HG03439 (cell line): Measurements from ENCODE around the gene ITGA2.

Source experiments
- ATAC-seq: cut with Tn5 transposase; IDR thresholded peaks from one replicate; pipeline ENCODE4 v1.9.1; 2021; ENCODE audit warnings: mild to moderate bottlenecking, moderate library complexity; ENCODE audit not compliant: unreplicated experiment

ITGA2 gene

GRCh38 chr5:53052499-53052898 is 63.3 kb downstream of the ITGA2 start:
- ATAC-seq = no peak

- no peak for ATAC-seq
These were observed 64.2 kb downstream of the ITGA2 start for GRCh38 chr5:53053364-53053763.

- no peak for ATAC-seq
These were observed 66.2 kb downstream of the ITGA2 start for GRCh38 chr5:53055365-53055764.

- no peak for ATAC-seq
These were observed 70.1 kb downstream of the ITGA2 start for GRCh38 chr5:53059281-53059680.

GRCh38 chr5:53063176-53063575 is 74.0 kb downstream of the ITGA2 start:
- no peak for ATAC-seq

GRCh38 chr5:53063791-53064190 is 74.6 kb downstream of the ITGA2 start:
- ATAC-seq = no peak

GRCh38 chr5:53066088-53066487 is 76.9 kb downstream of the ITGA2 start:
- ATAC-seq = no peak

GRCh38 chr5:53067641-53068040 is 78.5 kb downstream of the ITGA2 start:
- no peak for ATAC-seq

- ATAC-seq = no peak
These were observed 79.2 kb downstream of the ITGA2 start for GRCh38 chr5:53068291-53068836.

- ATAC-seq = no peak
These were observed 80.5 kb downstream of the ITGA2 start for GRCh38 chr5:53069626-53070025.

GRCh38 chr5:53071298-53071697 is 82.1 kb downstream of the ITGA2 start:
- ATAC-seq = no peak

GRCh38 chr5:53071738-53072137 is 82.6 kb downstream of the ITGA2 start:
- no peak for ATAC-seq

- no peak for ATAC-seq
These were observed 84.2 kb downstream of the ITGA2 start for GRCh38 chr5:53073348-53073747.

- ATAC-seq = no peak
These were observed 86.9 kb downstream of the ITGA2 start for GRCh38 chr5:53076014-53076583.

- no peak for ATAC-seq
These were observed 91.1 kb downstream of the ITGA2 start for GRCh38 chr5:53080271-53080670.

- ATAC-seq = no peak
These were observed 94.8 kb downstream of the ITGA2 start for GRCh38 chr5:53083927-53084326.

GRCh38 chr5:53084546-53085255 is 95.5 kb downstream of the ITGA2 start:
- no peak for ATAC-seq

GRCh38 chr5:53087171-53087570 is 98.0 kb downstream of the ITGA2 start:
- no peak for ATAC-seq

GRCh38 chr5:53087621-53088121 is 98.5 kb downstream of the ITGA2 start:
- no peak for ATAC-seq

- ATAC-seq = no peak
These were observed 100.4 kb downstream of the ITGA2 start for GRCh38 chr5:53089481-53089991.

- ATAC-seq = no peak
These were observed 101.1 kb downstream of the ITGA2 start for GRCh38 chr5:53090229-53090628.

- no peak for ATAC-seq
These were observed 102.1 kb downstream of the ITGA2 start for GRCh38 chr5:53091289-53091688.
